Right ventricle myocardium inferior (tissue), 1 donor: Measurements from ENCODE around the gene CYP1B1. TPM values are rescaled to one million over a fixed set of nuclear protein-coding genes. Genes with fewer than 3 reads are reported as not detected.

Experiments used
- total RNA-seq: library from RNA; stranded (reverse); fragmentation: NEBNext Ultra II Directional; extraction: Animal tissue kit (Norgen Biotek cat#: 25700); gene quantifications from one replicate; pipeline ENCODE4 v1.2.1, GENCODE V29; 2021
- donor health status: DM: no; HTN: yes; CAD: no; lungs with severe emphysema.

The CYP1B1 gene
- total RNA-seq, 1 donor from 2014 or later = 19.6 TPM

Other genes starting within 250 kb of the CYP1B1 start
- gene RMDN2, start 150.9 kb downstream of the CYP1B1 start, total RNA-seq = 5.8 TPM